ENCODE data around the gene MED31.

- TF ChIP-seq, protein P1, sequence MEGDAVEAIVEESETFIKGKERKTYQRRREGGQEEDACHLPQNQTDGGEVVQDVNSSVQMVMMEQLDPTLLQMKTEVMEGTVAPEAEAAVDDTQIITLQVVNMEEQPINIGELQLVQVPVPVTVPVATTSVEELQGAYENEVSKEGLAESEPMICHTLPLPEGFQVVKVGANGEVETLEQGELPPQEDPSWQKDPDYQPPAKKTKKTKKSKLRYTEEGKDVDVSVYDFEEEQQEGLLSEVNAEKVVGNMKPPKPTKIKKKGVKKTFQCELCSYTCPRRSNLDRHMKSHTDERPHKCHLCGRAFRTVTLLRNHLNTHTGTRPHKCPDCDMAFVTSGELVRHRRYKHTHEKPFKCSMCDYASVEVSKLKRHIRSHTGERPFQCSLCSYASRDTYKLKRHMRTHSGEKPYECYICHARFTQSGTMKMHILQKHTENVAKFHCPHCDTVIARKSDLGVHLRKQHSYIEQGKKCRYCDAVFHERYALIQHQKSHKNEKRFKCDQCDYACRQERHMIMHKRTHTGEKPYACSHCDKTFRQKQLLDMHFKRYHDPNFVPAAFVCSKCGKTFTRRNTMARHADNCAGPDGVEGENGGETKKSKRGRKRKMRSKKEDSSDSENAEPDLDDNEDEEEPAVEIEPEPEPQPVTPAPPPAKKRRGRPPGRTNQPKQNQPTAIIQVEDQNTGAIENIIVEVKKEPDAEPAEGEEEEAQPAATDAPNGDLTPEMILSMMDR (conservative IDR thresholded peaks at IDR 0.05; ENCODE audit: low read depth, low read length): no peak
- no peak for TF ChIP-seq EZH2 (IDR thresholded peaks at IDR 0.05; ENCODE audit: low read length, unreplicated experiment)
Observed at GRCh38 chr17:6696906-6697305, 45.5 kb upstream of the MED31 start.

Data from PC-3 (cell line).